Lower leg skin (tissue), 3 donors: ENCODE results near the gene PSME2.

ENCODE experiments used
- POLR2A ChIP-seq, 2 donors: fragments of 450-650 bp; IDR thresholded peaks; one replicate each; pipeline ENCODE4 v1.6.1; 2016 to 2017; ENCODE audit warnings: antibody characterized with exemption in 2 of 2, mild to moderate bottlenecking in 1 of 2, moderate library complexity in 1 of 2
- TF ChIP-seq, protein P1 (sequence below), 3 donors: fragments of 450-650 bp; IDR thresholded peaks; one replicate each; pipeline ENCODE4 v1.5.1; 2016; ENCODE audit warnings: antibody characterized with exemption in 3 of 3, mild to moderate bottlenecking in 3 of 3, moderate library complexity in 2 of 3

DNA sequence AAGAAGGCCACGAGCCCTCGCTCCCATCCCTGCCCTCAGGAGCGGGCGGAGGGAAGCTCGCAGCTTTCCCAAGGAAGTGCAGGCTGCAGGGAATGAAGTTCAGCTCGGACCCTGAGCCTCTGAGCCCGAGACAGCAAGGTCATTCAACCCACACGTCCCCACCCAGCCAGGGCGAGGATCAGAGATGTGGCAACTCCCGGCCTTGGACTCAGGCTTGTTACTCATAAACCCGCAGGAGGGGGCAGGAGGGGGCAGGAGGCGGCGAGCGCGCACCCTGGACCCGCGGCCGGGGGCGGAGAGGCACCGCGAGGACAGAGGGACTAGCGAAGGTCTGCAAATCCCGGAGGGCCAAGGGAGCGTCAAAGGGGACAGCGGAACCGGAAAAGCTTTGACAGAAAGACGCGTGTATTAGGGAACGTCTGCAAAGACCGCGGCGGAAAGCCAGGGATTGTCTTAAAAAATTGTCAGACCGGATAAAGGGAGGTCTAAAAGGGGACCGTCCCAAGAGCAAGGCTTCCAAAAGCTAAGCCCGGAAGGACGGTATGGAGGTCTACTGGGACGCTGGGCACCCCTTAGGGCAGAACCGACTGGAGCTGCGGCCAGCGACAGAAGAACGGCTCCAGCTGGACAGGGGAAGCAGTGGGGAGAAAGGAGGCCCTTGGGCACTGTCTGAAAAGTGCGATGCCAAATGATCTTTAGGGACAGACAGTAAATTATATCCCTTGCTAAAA is 32.4 kb downstream of the PSME2 start:
- TF ChIP-seq, protein P1, sequence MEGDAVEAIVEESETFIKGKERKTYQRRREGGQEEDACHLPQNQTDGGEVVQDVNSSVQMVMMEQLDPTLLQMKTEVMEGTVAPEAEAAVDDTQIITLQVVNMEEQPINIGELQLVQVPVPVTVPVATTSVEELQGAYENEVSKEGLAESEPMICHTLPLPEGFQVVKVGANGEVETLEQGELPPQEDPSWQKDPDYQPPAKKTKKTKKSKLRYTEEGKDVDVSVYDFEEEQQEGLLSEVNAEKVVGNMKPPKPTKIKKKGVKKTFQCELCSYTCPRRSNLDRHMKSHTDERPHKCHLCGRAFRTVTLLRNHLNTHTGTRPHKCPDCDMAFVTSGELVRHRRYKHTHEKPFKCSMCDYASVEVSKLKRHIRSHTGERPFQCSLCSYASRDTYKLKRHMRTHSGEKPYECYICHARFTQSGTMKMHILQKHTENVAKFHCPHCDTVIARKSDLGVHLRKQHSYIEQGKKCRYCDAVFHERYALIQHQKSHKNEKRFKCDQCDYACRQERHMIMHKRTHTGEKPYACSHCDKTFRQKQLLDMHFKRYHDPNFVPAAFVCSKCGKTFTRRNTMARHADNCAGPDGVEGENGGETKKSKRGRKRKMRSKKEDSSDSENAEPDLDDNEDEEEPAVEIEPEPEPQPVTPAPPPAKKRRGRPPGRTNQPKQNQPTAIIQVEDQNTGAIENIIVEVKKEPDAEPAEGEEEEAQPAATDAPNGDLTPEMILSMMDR (IDR thresholded peaks at IDR 0.05), result peak in 1 of 3 donors; percentile 11
- TF ChIP-seq POLR2A (IDR thresholded peaks at IDR 0.05), result no peak
